ENCODE measurements around the gene DST. TPM values are rescaled to one million over a fixed set of nuclear protein-coding genes. Genes with fewer than 3 reads are reported as not detected.

DST gene
- polyA plus RNA-seq (ENCODE audit: insufficient read length in 4 of 4): 100 to 1,000 TPM; 195 to 264 (median 228) TPM

GRCh38 chr6:56642366-56643261, at the start of gene DST:
Gene DST (minus strand): TSS chr6:56642889.
- DNase-seq (ENCODE audit: low read depth in 4 of 4, low spot score in 3 of 4): no peak

GRCh38 chr6:56691814-56692213, 49.1 kb upstream of the DST start:
- no peak for DNase-seq (ENCODE audit: low read depth in 4 of 4, low spot score in 3 of 4)

GRCh38 chr6:56691286-56691595, 48.6 kb upstream of the DST start:
- DNase-seq (ENCODE audit: low read depth in 4 of 4, low spot score in 3 of 4): no peak

GRCh38 chr6:56690519-56691285, 48.0 kb upstream of the DST start:
- no peak for DNase-seq (ENCODE audit: low read depth in 4 of 4, low spot score in 3 of 4)

GRCh38 chr6:56689663-56690062, 47.0 kb upstream of the DST start:
- DNase-seq (ENCODE audit: low read depth in 4 of 4, low spot score in 3 of 4): no peak

- no peak for DNase-seq (ENCODE audit: low read depth in 4 of 4, low spot score in 3 of 4)
Observed at GRCh38 chr6:56689114-56689513, 46.4 kb upstream of the DST start.

GRCh38 chr6:56688521-56688920, 45.8 kb upstream of the DST start:
- DNase-seq (ENCODE audit: low read depth in 4 of 4, low spot score in 3 of 4): no peak

- DNase-seq (ENCODE audit: low read depth in 4 of 4, low spot score in 3 of 4): no peak
Observed at GRCh38 chr6:56687551-56687950, 44.9 kb upstream of the DST start.

GRCh38 chr6:56686429-56686828, 43.7 kb upstream of the DST start:
- no peak for DNase-seq (ENCODE audit: low read depth in 4 of 4, low spot score in 3 of 4)

GRCh38 chr6:56685994-56686393, 43.3 kb upstream of the DST start:
- DNase-seq (ENCODE audit: low read depth in 4 of 4, low spot score in 3 of 4): no peak

- DNase-seq (ENCODE audit: low read depth in 4 of 4, low spot score in 3 of 4): no peak
Observed at GRCh38 chr6:56685102-56685733, 42.5 kb upstream of the DST start.

- no peak for DNase-seq (ENCODE audit: low read depth in 4 of 4, low spot score in 3 of 4)
Observed at GRCh38 chr6:56684342-56685101, 41.8 kb upstream of the DST start.

- no peak for DNase-seq (ENCODE audit: low read depth in 4 of 4, low spot score in 3 of 4)
Observed at GRCh38 chr6:56683882-56684281, 41.2 kb upstream of the DST start.

- no peak for DNase-seq (ENCODE audit: low read depth in 4 of 4, low spot score in 3 of 4)
Observed at GRCh38 chr6:56682635-56683034, 39.9 kb upstream of the DST start.

- no peak for DNase-seq (ENCODE audit: low read depth in 4 of 4, low spot score in 3 of 4)
Observed at GRCh38 chr6:56677559-56677958, 34.9 kb upstream of the DST start.

- DNase-seq (ENCODE audit: low read depth in 4 of 4, low spot score in 3 of 4): no peak
Observed at GRCh38 chr6:56671651-56672461, 29.2 kb upstream of the DST start.

GRCh38 chr6:56671160-56671559, 28.5 kb upstream of the DST start:
- no peak for DNase-seq (ENCODE audit: low read depth in 4 of 4, low spot score in 3 of 4)

- no peak for DNase-seq (ENCODE audit: low read depth in 4 of 4, low spot score in 3 of 4)
Observed at GRCh38 chr6:56669041-56669440, 26.4 kb upstream of the DST start.

- no peak for DNase-seq (ENCODE audit: low read depth in 4 of 4, low spot score in 3 of 4)
Observed at GRCh38 chr6:56668158-56668557, 25.5 kb upstream of the DST start.

- no peak for DNase-seq (ENCODE audit: low read depth in 4 of 4, low spot score in 3 of 4)
Observed at GRCh38 chr6:56667336-56667735, 24.6 kb upstream of the DST start.

Data from left renal pelvis (tissue), 4 donors.